BE2C (cell line): ENCODE measurements around the gene TTC16.

Experiments
- DNase-seq: peaks from one replicate; pipeline ENCODE4 v3.0.0-alpha.2; 2020
- H3K27me3 ChIP-seq: fragments of 250-450 bp; sonication (Bioruptor Pico); 2 replicates; pipeline ENCODE4 v1.5.1; 2020; ENCODE audit warnings: mild to moderate bottlenecking
- H3K36me3 ChIP-seq: fragments of 250-450 bp; sonication (Bioruptor Pico); 2 replicates; pipeline ENCODE4 v1.5.1; 2020; ENCODE audit warnings: mild to moderate bottlenecking
- H3K4me1 ChIP-seq: fragments of 250-450 bp; sonication (Bioruptor Pico); 2 replicates; pipeline ENCODE4 v1.5.1; 2020
- H3K4me3 ChIP-seq: 2 replicates; pipeline ENCODE4 v1.5.1; 2011; ENCODE audit warnings: low read depth, low read length
- H3K9me3 ChIP-seq: fragments of 250-450 bp; sonication (Bioruptor Pico); 2 replicates; pipeline ENCODE4 v1.5.1; 2020
- CTCF ChIP-seq: IDR thresholded peaks from 2 replicates; pipeline ENCODE4 v1.5.1; 2012; ENCODE audit warnings: mild to moderate bottlenecking, low read depth, low read length

Gene TTC16

DNA sequence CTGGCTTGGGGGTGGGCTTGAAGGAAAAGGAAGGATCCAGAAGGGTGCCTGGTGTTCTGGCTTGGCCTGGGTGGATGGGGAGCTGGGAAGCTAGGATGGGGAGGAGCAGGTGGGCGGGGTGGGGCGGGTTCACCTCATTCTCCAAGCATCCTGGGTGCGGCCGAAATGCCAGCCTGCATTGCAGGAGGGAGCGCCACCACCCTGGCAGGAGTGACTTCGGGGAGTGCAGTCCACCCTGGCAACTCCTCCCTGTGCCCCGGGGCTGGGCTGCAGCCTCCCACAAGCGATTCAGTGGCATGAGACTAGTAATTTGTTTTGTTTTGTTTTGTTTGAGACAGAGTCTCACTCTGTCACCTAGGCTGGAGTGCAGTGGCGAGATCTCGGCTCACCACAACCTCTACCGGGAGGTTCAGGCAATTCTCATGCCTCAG is 5.5 kb downstream of the TTC16 start:
- Histone ChIP-seq H3K36me3 (no peaks in the 10 kb centered on the region), H3K9me3 (no peaks in the 10 kb centered on the region), H3K4me1 (peaks cover 11% of the 10 kb centered on the region; the same call in 1 of the 2 replicates), H3K27me3 (no peaks in the 10 kb centered on the region), H3K4me3 (no peak overlapping the region)
- DNase-seq = no peak
- TF ChIP-seq CTCF = no peak

DNA sequence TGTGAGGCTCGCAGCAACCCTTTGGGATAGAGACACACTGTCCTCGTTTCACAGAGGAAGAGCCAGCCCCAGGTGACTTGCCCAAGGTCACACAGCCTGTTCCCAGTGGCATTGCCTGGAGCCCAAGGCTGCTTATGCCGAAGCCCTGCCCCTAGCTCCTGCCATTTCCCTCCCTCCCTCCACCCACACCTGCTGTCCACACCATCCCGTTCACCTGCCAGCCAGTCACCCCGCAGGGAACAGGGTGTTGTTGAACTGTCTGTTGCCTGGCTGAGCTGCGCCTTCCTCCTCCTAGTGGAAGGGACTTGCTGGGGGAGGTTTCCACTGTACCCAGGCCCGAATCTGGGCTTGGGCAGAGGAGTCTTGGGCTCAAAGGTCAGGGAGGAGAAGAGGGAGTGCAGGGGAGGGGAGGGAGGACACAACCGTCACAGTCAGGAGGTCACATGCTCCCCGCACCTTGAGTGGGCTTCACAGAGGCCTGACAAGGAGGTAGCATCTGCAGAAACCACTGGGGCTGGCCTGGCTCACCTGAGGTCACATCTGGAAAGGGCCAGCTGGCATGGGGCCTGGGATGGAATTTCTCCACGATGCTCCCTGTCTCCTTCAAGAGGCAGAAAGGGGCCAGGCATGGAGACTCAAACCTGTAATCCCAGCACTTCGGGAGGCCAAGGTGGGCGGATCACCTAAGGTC is 6.3 kb downstream of the TTC16 start:
- DNase-seq = no peak
- no peaks in the 10 kb centered on the region for H3K9me3 ChIP-seq
- peaks cover 11% of the 10 kb centered on the region; the same call in 1 of the 2 replicates for H3K4me1 ChIP-seq
- H3K4me3 ChIP-seq = no peak overlapping the region
- H3K27me3 ChIP-seq = no peaks in the 10 kb centered on the region
- no peak for TF ChIP-seq CTCF
- H3K36me3 ChIP-seq = no peaks in the 10 kb centered on the region

DNA sequence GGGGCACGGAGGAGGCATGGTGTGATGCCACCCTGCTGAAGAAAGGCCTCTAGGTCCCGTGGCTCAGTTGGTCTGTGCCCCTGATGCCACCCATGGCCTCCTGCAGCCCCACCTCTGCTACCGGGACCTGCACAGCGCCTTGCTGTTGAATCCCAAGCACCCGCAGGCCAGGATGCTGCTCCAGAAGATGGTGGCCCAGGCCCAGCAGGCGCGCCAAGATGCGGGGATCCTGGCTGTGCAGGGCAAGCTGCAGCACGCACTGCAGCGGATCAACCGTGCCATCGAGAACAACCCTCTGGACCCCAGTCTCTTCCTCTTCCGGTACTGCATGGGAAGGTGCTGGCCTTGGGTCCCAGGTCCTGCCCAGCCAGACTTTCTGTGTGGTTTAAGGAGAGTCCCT is 7.1 kb downstream of the TTC16 start:
- TF ChIP-seq CTCF = no peak
- DNase-seq = no peak
- Histone ChIP-seq H3K4me3 (no peak overlapping the region), H3K27me3 (no peaks in the 10 kb centered on the region), H3K9me3 (no peaks in the 10 kb centered on the region), H3K36me3 (no peaks in the 10 kb centered on the region), H3K4me1 (peaks cover 11% of the 10 kb centered on the region; the same call in 1 of the 2 replicates)

- no peaks in the 10 kb centered on the region for H3K36me3 ChIP-seq
- DNase-seq = no peak
- TF ChIP-seq CTCF = no peak
- H3K27me3 ChIP-seq = no peaks in the 10 kb centered on the region
- H3K4me1 ChIP-seq = peaks cover 11% of the 10 kb centered on the region; the same call in 1 of the 2 replicates
- H3K9me3 ChIP-seq = no peaks in the 10 kb centered on the region
- peak overlapping the region; percentile 65 for H3K4me3 ChIP-seq
Observed at GRCh38 chr9:127723444-127723843, 7.6 kb downstream of the TTC16 start.

DNA sequence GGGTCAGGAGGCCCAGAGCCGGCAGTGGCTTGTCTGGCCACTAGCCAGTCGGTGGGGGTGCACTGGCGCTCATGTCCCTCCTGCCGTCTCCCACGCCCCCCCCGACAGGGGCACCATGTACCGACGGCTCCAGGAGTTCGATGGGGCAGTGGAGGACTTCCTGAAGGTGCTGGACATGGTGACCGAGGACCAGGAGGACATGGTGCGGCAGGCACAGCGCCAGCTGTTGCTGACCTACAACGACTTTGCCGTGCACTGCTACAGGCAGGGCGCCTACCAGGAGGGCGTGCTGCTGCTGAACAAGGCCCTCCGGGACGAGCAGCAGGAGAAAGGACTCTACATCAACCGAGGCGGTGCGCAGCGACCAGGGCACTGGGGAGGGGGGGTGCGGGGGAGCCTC is 8.1 kb downstream of the TTC16 start:
- TF ChIP-seq CTCF = no peak

DNA sequence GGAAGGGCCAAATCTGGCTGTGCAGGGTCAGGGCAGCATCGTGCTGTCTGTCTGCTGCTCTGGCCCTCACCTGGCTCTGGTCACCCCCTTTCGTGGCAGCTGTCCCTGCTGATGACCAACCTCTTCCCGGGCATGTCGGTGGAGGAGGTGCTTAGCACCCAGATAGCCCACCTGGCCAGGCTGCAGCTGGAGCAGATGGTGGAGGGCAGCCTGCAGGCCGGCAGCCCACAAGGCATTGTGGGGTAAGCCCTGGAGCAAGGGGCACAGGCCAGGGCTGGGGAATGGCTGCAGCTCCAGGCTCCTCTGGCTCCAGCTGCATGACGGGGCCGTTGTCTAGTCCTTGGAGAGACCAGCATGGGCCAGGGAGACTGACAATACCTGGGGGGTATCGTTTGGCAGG is 11.0 kb downstream of the TTC16 start:
- Histone ChIP-seq H3K27me3 (no peaks in the 10 kb centered on the region), H3K9me3 (no peaks in the 10 kb centered on the region), H3K4me3 (no peak overlapping the region), H3K36me3 (no peaks in the 10 kb centered on the region), H3K4me1 (peaks cover 5% of the 10 kb centered on the region; the same call in 1 of the 2 replicates)
- TF ChIP-seq CTCF = no peak
- DNase-seq = no peak

More for the DNA sequence above, 8.1 kb downstream of the TTC16 start:
- Histone ChIP-seq H3K27me3 (no peaks in the 10 kb centered on the region), H3K9me3 (no peaks in the 10 kb centered on the region), H3K36me3 (no peaks in the 10 kb centered on the region), H3K4me1 (peaks cover 11% of the 10 kb centered on the region; the same call in 1 of the 2 replicates), H3K4me3 (peak overlapping the region; percentile 65)
- peak; percentile 72 for DNase-seq
